ENCODE data around the gene SEH1L. TPM values are rescaled to one million over a fixed set of nuclear protein-coding genes. Genes with fewer than 3 reads are reported as not detected.
"Not testable (repeated sequence)": the region's sequence is repeated elsewhere in the genome, so short reads cannot be mapped to it uniquely, and the experiment has no call there.

SEH1L gene
- 46.4 TPM for total RNA-seq (ENCODE audit: unreplicated experiment)
- long read RNA-seq, transcript SEH1L-201 (9 exons, 3,494 nt) = major isoform, 11 of 13 reads
- long read RNA-seq, partial matches to known transcripts = 1 of 13 reads
- long read RNA-seq, other reads (novel, unspliced or antisense) = 1 of 13 reads

DNA sequence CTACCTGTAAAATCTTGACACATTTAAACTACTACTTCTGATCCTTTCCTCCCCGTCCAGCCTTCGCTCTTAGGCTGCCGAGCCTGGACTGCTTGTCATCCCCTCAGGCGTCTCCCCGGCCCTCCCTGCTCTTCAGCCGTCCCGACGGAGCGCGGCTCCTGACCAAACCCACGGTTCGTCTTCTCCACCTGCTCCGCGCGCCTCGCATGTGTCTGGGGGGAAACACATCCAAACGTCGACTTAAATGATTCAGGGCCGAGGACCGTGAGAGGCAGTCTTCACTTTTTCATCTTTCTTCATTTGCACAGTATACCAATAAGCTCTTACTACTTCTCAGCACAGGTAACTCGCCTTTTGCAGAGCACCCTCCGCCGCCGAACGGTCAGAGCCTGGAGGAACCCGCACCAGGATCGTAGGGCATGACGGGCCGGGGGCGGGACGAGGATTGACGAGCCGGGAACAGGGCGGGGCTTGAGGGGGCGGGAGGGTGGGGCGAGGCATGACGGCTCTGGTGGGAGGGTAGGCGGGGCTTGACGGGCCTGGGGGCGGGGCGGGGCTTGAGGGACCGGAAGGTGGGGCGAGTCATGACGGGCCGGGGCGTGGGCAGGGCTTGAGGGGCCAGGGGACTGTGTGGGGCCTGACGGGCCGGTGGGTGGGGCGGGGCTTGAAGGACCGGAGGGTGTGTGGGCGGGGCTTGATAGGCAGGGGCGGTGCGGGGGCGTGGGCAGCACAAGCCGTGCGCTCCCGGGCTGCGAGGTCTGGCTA lies at the start of gene SEH1L:
SEH1L (plus strand) TSS at position 727 of the 765 bp plus-strand sequence. CDS start 111 bp downstream, outside the sequence.
- H3K4me1 Mint-ChIP-seq (ENCODE audit: low read depth, unreplicated experiment) = peaks cover 3% of the 10 kb centered on the region
- no peaks in the 10 kb centered on the region for H3K36me3 Mint-ChIP-seq (ENCODE audit: unreplicated experiment)
- peaks cover 10% of the 10 kb centered on the region for H3K27me3 Mint-ChIP-seq (ENCODE audit: unreplicated experiment)
- peaks cover 16% of the 10 kb centered on the region for H3K9me3 Mint-ChIP-seq (ENCODE audit: unreplicated experiment)
- H3K4me3 Mint-ChIP-seq (ENCODE audit: unreplicated experiment) = peak within 1 kb of the TSS; percentile 99
- DNase-seq = peak; percentile 99
- H3K27ac Mint-ChIP-seq (ENCODE audit: unreplicated experiment) = peak within 1 kb of the TSS; percentile 89
- no peak for TF ChIP-seq CTCF (IDR thresholded peaks at IDR 0.05; ENCODE audit: partially characterized antibody, unreplicated experiment)

GRCh38 chr18:12901208-12901607 lies 46.6 kb upstream of the SEH1L start:
- H3K4me3 Mint-ChIP-seq (ENCODE audit: unreplicated experiment); H3K36me3 Mint-ChIP-seq (ENCODE audit: unreplicated experiment); H3K4me1 Mint-ChIP-seq (ENCODE audit: low read depth, unreplicated experiment); H3K27ac Mint-ChIP-seq (ENCODE audit: unreplicated experiment); DNase-seq; H3K9me3 Mint-ChIP-seq (ENCODE audit: unreplicated experiment); H3K27me3 Mint-ChIP-seq (ENCODE audit: unreplicated experiment): not testable (repeated sequence)

DNA sequence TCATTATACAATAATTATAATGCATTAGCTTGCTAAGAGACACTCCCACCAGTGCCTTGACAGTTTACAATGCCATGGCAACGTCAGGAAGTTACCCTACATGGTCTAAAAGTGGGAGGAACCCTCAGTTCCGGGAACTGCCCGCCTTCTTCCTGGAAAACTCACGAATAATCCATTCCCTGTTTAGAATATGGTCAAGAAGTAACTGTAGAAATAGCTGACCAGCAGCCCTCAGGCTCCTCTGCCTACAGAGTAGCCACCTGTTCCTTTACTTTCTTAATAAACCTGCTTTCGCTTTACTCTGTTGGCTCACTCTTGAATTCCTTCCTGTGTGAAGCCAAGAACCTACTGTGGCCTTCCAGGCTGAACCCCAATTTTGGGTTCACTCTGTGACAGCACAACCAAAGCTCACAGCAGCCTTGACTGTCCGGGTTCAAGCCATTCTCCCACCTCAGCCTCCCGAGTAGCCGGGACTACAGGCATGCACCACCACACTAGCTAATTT lies 43.7 kb upstream of the SEH1L start:
- peaks cover 2% of the 10 kb centered on the region for H3K27me3 Mint-ChIP-seq (ENCODE audit: unreplicated experiment)
- no peaks in the 10 kb centered on the region for H3K36me3 Mint-ChIP-seq (ENCODE audit: unreplicated experiment)
- H3K27ac Mint-ChIP-seq (ENCODE audit: unreplicated experiment) = no peak overlapping the region
- no peak for TF ChIP-seq CTCF (IDR thresholded peaks at IDR 0.05; ENCODE audit: partially characterized antibody, unreplicated experiment)
- peaks cover 9% of the 10 kb centered on the region for H3K4me1 Mint-ChIP-seq (ENCODE audit: low read depth, unreplicated experiment)
- H3K9me3 Mint-ChIP-seq (ENCODE audit: unreplicated experiment) = peaks cover 1% of the 10 kb centered on the region
- no peak overlapping the region for H3K4me3 Mint-ChIP-seq (ENCODE audit: unreplicated experiment)
- no peak for DNase-seq

DNA sequence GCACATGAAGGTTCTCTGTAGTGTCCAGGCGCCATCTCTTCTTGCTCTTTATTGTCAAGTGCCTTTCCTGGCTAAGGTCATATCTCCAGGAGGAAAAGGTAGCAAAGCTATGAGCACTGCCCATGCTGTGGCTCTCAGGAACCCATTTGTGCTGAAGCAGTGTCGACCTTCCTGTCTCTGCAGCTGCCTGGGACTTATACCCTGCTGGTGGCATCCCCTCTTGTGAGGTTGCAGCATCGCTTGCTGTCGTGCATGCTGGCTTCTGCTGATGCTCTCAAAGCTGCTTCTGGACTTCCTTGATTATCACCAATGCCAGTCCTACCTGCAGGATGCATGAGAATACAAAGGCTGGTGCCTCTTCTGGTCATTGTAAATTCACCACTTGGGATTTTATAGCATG lies 41.7 kb upstream of the SEH1L start:
- TF ChIP-seq CTCF (IDR thresholded peaks at IDR 0.05; ENCODE audit: partially characterized antibody, unreplicated experiment) = no peak
- no peak overlapping the region for H3K4me3 Mint-ChIP-seq (ENCODE audit: unreplicated experiment)
- no peaks in the 10 kb centered on the region for H3K9me3 Mint-ChIP-seq (ENCODE audit: unreplicated experiment)
- no peak overlapping the region for H3K27ac Mint-ChIP-seq (ENCODE audit: unreplicated experiment)
- peaks cover 2% of the 10 kb centered on the region for H3K27me3 Mint-ChIP-seq (ENCODE audit: unreplicated experiment)
- H3K36me3 Mint-ChIP-seq (ENCODE audit: unreplicated experiment) = no peaks in the 10 kb centered on the region
- DNase-seq = no peak
- H3K4me1 Mint-ChIP-seq (ENCODE audit: low read depth, unreplicated experiment) = peaks cover 9% of the 10 kb centered on the region

DNA sequence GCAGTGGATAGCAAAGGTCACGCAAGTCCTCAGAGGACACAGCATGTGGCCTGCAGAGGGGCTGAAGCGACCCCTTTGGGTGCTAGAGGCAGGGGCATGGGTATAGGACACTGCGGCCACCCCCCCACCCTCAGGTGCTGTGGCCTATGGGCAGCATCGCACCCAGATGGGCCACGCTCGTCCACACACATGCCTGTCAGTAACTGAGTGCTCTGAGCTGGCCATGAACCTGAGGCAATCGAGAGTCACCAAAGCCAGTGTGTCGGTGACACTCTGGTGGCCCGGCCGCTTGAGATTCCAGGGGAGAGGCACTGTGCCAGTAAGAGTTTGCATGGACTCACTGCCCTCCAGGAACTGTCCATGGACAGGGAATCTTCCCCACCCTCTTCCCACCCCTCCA lies 41.0 kb upstream of the SEH1L start:
- DNase-seq = no peak
- Mint-ChIP-seq H3K27me3 (ENCODE audit: unreplicated experiment) (peaks cover 2% of the 10 kb centered on the region), H3K27ac (ENCODE audit: unreplicated experiment) (no peak overlapping the region), H3K4me3 (ENCODE audit: unreplicated experiment) (no peak overlapping the region), H3K4me1 (ENCODE audit: low read depth, unreplicated experiment) (peaks cover 9% of the 10 kb centered on the region), H3K36me3 (ENCODE audit: unreplicated experiment) (no peaks in the 10 kb centered on the region), H3K9me3 (ENCODE audit: unreplicated experiment) (no peaks in the 10 kb centered on the region)
- TF ChIP-seq CTCF (IDR thresholded peaks at IDR 0.05; ENCODE audit: partially characterized antibody, unreplicated experiment) = no peak
